Measurements from ENCODE around the gene METTL23. TPM values are rescaled to one million over a fixed set of nuclear protein-coding genes. Genes with fewer than 3 reads are reported as not detected.
"Not testable (repeated sequence)": the region's sequence is repeated elsewhere in the genome, so short reads cannot be mapped to it uniquely, and the experiment has no call there.

METTL23 gene
- total RNA-seq, 1 donor from 2014 or later: 34.7 TPM

- TF ChIP-seq, protein P1, sequence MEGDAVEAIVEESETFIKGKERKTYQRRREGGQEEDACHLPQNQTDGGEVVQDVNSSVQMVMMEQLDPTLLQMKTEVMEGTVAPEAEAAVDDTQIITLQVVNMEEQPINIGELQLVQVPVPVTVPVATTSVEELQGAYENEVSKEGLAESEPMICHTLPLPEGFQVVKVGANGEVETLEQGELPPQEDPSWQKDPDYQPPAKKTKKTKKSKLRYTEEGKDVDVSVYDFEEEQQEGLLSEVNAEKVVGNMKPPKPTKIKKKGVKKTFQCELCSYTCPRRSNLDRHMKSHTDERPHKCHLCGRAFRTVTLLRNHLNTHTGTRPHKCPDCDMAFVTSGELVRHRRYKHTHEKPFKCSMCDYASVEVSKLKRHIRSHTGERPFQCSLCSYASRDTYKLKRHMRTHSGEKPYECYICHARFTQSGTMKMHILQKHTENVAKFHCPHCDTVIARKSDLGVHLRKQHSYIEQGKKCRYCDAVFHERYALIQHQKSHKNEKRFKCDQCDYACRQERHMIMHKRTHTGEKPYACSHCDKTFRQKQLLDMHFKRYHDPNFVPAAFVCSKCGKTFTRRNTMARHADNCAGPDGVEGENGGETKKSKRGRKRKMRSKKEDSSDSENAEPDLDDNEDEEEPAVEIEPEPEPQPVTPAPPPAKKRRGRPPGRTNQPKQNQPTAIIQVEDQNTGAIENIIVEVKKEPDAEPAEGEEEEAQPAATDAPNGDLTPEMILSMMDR (conservative IDR thresholded peaks at IDR 0.05; ENCODE audit: low read depth, low read length): no peak
- DNase-seq (ENCODE audit: low read depth): no peak
- no peak overlapping the region for H3K4me3 ChIP-seq (ENCODE audit: low read depth, low read length)
Measured at GRCh38 chr17:76696763-76697701, 29.6 kb upstream of the METTL23 start.

- H3K4me3 ChIP-seq (ENCODE audit: low read depth, low read length): no peak overlapping the region
- TF ChIP-seq, protein P1 (conservative IDR thresholded peaks at IDR 0.05; ENCODE audit: low read depth, low read length): no peak
- DNase-seq (ENCODE audit: low read depth): no peak
Measured at GRCh38 chr17:76697702-76698465, 28.8 kb upstream of the METTL23 start.

- H3K4me3 ChIP-seq (ENCODE audit: low read depth, low read length); DNase-seq (ENCODE audit: low read depth): not testable (repeated sequence)
Measured at GRCh38 chr17:76698466-76698977, 28.1 kb upstream of the METTL23 start.

DNA sequence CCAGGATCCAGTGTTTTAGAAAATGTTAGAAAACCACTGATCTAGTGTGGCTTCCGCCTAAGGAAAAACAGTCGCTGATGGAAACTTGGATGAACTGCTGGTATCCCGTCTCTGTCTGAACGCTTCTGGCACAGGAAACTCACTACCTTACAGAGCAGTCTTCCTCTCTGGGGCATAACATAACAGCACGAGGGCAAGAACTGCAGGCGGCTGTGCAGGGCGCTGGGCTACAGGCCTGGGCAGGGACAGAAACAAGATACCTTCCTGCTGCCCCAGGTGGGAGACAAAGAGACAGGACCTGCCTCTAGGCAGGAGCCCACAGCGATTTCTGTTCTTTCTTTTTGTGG, 26.4 kb upstream of the METTL23 start:
- TF ChIP-seq, protein P1 (conservative IDR thresholded peaks at IDR 0.05; ENCODE audit: low read depth, low read length): no peak
- no peak overlapping the region for H3K4me3 ChIP-seq (ENCODE audit: low read depth, low read length)
- DNase-seq (ENCODE audit: low read depth): no peak

DNA sequence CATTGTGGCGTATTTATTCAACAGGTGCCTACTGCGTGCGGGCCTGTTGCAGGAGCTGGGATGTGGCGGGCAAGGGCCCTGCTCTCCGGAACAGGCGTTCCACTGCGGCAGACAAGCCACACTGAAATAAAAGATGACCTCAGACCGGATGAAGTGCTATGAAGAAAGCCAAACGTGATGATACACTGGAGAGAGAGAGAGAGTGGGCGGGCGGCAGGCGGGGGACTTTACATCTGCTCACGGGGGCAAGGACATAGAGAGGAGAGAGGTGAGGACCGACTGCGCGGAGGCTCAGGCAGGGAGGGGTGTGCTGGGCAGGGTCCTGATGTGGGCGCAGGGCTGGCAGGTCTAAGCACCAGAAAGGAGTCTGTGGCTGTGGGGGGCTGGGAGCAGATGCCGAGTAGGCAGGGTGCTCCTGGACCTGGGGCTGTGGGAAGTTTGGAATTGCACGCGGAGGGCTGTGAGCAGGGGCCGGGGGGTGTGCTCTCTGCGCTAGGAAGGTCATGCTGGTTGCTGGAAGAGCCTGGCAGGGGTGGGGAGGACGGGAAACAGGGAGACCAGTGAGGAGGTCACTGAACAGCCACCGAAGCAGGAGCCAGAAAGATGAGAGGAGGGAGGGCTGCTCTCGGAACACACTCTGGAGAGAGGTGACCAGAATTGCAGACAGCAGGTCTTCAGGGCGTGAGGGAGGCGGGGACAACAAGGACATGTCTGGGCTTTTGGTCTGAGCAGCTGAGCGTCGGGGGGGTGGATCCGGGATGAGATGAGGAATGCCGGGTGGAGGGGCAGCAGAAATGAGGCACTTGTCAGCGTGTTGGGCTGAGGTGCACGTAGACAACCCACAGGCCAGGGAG, 25.8 kb upstream of the METTL23 start:
- no peak overlapping the region for H3K4me3 ChIP-seq (ENCODE audit: low read depth, low read length)
- DNase-seq (ENCODE audit: low read depth): no peak
- TF ChIP-seq, protein P1 (conservative IDR thresholded peaks at IDR 0.05; ENCODE audit: low read depth, low read length): no peak

DNA sequence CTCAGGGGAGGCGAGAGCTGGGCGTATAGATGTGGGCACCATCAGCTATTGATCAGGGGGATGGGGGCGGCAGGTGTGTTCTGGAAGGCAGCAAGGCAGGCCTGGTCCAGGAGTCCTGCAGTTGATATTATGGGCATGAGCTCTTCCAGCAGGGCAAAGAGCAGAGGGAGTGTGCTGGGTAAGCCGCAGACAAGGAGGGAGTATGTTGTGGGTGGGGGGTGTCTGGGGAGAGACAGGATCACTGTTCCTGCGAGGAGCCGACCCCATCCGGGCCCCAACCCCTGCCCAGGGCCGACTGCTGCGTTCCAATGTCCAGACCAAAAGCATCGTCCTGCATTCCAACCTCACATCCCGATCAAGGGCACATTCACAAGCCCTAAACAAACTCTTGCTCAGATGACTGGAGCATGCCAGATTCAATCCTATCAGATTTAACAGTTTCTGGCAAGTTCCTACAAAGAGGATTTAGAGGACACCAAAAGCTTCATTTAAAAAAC, 25.1 kb upstream of the METTL23 start:
- no peak for DNase-seq (ENCODE audit: low read depth)
- TF ChIP-seq, protein P1 (conservative IDR thresholded peaks at IDR 0.05; ENCODE audit: low read depth, low read length): no peak
- no peak overlapping the region for H3K4me3 ChIP-seq (ENCODE audit: low read depth, low read length)

Measured in epithelial cell of proximal tubule (primary cell).